Measurements from ENCODE around the gene MDP1. TPM values are rescaled to one million over a fixed set of nuclear protein-coding genes. Genes with fewer than 3 reads are reported as not detected.
"Not testable (repeated sequence)": the region's sequence is repeated elsewhere in the genome, so short reads cannot be mapped to it uniquely, and the experiment has no call there.

Gene MDP1
- total RNA-seq, 1 experiment from 2014 or later, result 7.4 TPM

DNA sequence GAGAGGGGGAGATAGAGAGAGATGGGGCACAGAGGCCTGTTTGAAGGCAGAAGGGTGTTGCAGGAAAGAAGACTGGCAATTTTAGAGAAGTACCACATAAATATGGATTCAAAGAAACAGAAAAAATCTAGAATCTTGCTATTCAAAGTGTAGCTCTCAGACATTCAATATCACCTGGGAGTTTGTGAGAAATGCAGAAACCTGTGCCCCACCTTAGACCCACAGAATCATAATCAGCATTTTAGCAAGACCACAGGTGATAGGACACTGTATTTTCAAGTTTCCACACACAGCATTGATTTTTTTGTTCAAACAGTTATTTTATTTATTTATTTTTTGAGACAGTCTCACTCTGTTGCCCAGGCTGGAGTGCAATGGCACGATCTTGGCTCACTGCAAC, 13.0 kb upstream of the MDP1 start:
- CTCF ChIA-PET, result interaction anchor here (0.6 kb wide), 3 partner anchors 10 to 27 kb away, joined by 3 to 4 read pairs (median 3); partner anchors contain the start of gene MDP1
- Mint-ChIP-seq H3K27ac (ENCODE audit: unreplicated experiment) (no peak overlapping the region), H3K4me3 (ENCODE audit: low read depth, unreplicated experiment) (no peak overlapping the region), H3K36me3 (ENCODE audit: insufficient read depth, unreplicated experiment) (peaks cover 31% of the 10 kb centered on the region), H3K9me3 (ENCODE audit: low read depth, unreplicated experiment) (no peaks in the 10 kb centered on the region), H3K27me3 (ENCODE audit: unreplicated experiment) (no peaks in the 10 kb centered on the region), H3K4me1 (ENCODE audit: low read depth, unreplicated experiment) (peaks cover 13% of the 10 kb centered on the region)
- DNase-seq, result no peak
- TF ChIP-seq, protein P1, sequence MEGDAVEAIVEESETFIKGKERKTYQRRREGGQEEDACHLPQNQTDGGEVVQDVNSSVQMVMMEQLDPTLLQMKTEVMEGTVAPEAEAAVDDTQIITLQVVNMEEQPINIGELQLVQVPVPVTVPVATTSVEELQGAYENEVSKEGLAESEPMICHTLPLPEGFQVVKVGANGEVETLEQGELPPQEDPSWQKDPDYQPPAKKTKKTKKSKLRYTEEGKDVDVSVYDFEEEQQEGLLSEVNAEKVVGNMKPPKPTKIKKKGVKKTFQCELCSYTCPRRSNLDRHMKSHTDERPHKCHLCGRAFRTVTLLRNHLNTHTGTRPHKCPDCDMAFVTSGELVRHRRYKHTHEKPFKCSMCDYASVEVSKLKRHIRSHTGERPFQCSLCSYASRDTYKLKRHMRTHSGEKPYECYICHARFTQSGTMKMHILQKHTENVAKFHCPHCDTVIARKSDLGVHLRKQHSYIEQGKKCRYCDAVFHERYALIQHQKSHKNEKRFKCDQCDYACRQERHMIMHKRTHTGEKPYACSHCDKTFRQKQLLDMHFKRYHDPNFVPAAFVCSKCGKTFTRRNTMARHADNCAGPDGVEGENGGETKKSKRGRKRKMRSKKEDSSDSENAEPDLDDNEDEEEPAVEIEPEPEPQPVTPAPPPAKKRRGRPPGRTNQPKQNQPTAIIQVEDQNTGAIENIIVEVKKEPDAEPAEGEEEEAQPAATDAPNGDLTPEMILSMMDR (IDR thresholded peaks at IDR 0.05; ENCODE audit: unreplicated experiment), result no peak
- intact Hi-C loops (cut with micrococcal nuclease; ENCODE audit: unreplicated experiment), result no loop called here
- BruUV-seq (replicated peaks), result no TSS peak

DNA sequence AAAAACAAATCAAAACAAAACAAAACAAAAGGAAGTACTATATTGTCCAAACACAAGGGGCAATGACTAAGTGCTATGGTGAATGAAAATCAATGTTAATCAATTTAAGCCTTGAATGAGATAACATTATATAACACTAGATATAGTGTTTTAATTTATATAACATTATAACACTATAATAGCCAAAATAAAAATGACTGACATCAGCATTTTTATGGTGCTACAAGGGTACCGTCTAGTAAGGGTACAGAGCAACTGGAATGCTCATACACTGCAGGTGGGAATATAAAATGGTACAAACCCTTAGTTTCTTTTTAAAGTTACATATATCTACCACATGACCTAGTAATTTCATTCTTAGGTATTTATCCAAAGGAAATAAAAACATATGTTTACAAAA, 10.6 kb upstream of the MDP1 start:
- Mint-ChIP-seq H3K9me3 (ENCODE audit: low read depth, unreplicated experiment) (no peaks in the 10 kb centered on the region), H3K27ac (ENCODE audit: unreplicated experiment) (no peak overlapping the region), H3K36me3 (ENCODE audit: insufficient read depth, unreplicated experiment) (peaks cover 10% of the 10 kb centered on the region), H3K4me3 (ENCODE audit: low read depth, unreplicated experiment) (no peak overlapping the region), H3K4me1 (ENCODE audit: low read depth, unreplicated experiment) (peaks cover 9% of the 10 kb centered on the region), H3K27me3 (ENCODE audit: unreplicated experiment) (no peaks in the 10 kb centered on the region)
- no peak for DNase-seq
- TF ChIP-seq, protein P1 (IDR thresholded peaks at IDR 0.05; ENCODE audit: unreplicated experiment), result no peak
- intact Hi-C loops (cut with micrococcal nuclease; ENCODE audit: unreplicated experiment), result no loop called here
- CTCF ChIA-PET, result no interaction called here
- no TSS peak for BruUV-seq (replicated peaks)

DNA sequence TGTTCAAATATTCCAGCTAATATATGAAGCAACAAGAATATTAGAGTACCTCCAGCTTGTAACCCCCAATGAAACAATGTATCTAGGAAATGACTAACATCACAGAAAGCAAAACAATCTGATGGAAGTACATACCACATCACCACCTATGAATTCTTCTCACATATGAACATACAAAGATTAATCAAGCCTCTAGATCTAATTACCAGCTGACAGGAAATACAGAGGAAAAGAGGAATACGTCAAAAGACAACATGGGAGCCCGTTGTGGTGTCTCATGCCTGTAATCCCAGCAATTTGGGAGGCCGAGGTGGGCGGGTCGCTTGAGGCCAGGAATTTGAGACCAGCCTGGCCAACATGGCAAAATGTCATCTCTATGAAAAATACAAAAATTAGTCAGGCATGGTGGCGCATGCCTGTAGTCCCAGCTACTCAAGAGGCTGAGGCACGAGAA, 8.8 kb upstream of the MDP1 start:
- H3K4me3 Mint-ChIP-seq (ENCODE audit: low read depth, unreplicated experiment), result no peak overlapping the region

DNA sequence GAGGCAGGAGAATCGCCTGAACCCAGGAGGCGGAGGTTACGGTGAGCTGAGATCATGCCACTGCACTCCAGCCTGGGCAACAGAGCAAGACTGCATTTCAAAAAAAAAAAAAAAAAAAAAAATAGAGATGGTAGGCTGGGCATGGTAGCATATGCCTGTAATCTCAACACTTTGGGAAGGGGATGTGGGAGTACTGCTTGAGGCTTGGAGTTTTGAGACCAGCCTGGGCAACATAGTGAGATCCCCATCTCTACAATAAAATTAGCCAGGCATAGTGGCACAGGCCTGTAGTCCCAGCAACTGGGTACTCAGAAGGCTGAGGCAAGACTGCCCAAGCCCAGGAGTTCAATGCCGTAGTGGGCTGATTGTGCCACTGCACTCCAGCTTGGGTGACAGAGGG, 7.1 kb upstream of the MDP1 start:
- H3K36me3 Mint-ChIP-seq (ENCODE audit: insufficient read depth, unreplicated experiment); H3K4me3 Mint-ChIP-seq (ENCODE audit: low read depth, unreplicated experiment); intact Hi-C loops (cut with micrococcal nuclease; ENCODE audit: unreplicated experiment); H3K27me3 Mint-ChIP-seq (ENCODE audit: unreplicated experiment); CTCF ChIA-PET; H3K9me3 Mint-ChIP-seq (ENCODE audit: low read depth, unreplicated experiment); H3K4me1 Mint-ChIP-seq (ENCODE audit: low read depth, unreplicated experiment); DNase-seq; BruUV-seq (replicated peaks); H3K27ac Mint-ChIP-seq (ENCODE audit: unreplicated experiment): not testable (repeated sequence)

More for the DNA sequence above, 8.8 kb upstream of the MDP1 start:
- peaks cover 9% of the 10 kb centered on the region for H3K36me3 Mint-ChIP-seq (ENCODE audit: insufficient read depth, unreplicated experiment)
- no peaks in the 10 kb centered on the region for H3K27me3 Mint-ChIP-seq (ENCODE audit: unreplicated experiment)
- peaks cover 9% of the 10 kb centered on the region for H3K4me1 Mint-ChIP-seq (ENCODE audit: low read depth, unreplicated experiment)
- CTCF ChIA-PET, result no interaction called here
- intact Hi-C loops (cut with micrococcal nuclease; ENCODE audit: unreplicated experiment), result no loop called here
- no peak overlapping the region for H3K27ac Mint-ChIP-seq (ENCODE audit: unreplicated experiment)
- BruUV-seq (replicated peaks), result no TSS peak
- DNase-seq, result no peak
- no peaks in the 10 kb centered on the region for H3K9me3 Mint-ChIP-seq (ENCODE audit: low read depth, unreplicated experiment)
- TF ChIP-seq, protein P1 (IDR thresholded peaks at IDR 0.05; ENCODE audit: unreplicated experiment), result no peak

DNA sequence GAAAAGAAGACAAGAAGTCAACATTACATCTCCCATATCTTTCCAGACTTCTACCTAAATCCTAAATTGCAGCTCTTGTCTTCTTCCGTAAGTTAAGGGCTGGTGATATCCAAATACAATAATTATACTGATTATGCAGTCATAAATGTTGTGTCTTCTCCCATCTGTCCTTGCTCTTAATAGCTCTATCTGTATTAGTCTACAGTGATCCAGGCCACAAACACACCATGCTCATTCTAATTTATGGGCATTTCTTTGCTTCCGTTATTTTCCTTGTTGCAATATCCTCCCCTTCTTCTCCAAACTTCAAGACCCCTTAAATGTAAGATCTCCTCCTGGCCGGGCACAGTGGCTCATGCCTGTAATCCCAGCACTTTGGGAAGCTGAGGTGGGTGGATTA, 3.7 kb upstream of the MDP1 start:
- H3K36me3 Mint-ChIP-seq (ENCODE audit: insufficient read depth, unreplicated experiment), result peaks cover 22% of the 10 kb centered on the region
- no TSS peak for BruUV-seq (replicated peaks)
- no peaks in the 10 kb centered on the region for H3K27me3 Mint-ChIP-seq (ENCODE audit: unreplicated experiment)
- CTCF ChIA-PET, result interaction anchor here (0.6 kb wide), 1 partner anchor 9 kb away, joined by 4 read pairs; no protein-coding TSS in a partner anchor
- H3K4me1 Mint-ChIP-seq (ENCODE audit: low read depth, unreplicated experiment), result peaks cover 2% of the 10 kb centered on the region
- no peaks in the 10 kb centered on the region for H3K9me3 Mint-ChIP-seq (ENCODE audit: low read depth, unreplicated experiment)
- TF ChIP-seq, protein P1 (IDR thresholded peaks at IDR 0.05; ENCODE audit: unreplicated experiment), result no peak
- intact Hi-C loops (cut with micrococcal nuclease; ENCODE audit: unreplicated experiment), result no loop called here
- H3K4me3 Mint-ChIP-seq (ENCODE audit: low read depth, unreplicated experiment), result no peak overlapping the region
- no peak overlapping the region for H3K27ac Mint-ChIP-seq (ENCODE audit: unreplicated experiment)
- DNase-seq, result no peak
